ENCODE measurements around the gene EXT2. TPM values are rescaled to one million over a fixed set of nuclear protein-coding genes. Genes with fewer than 3 reads are reported as not detected.
A peak's percentile ranks its signal among the peaks of the same experiment; 100 is the strongest.

EXT2 gene
- 174 and 194 TPM in 2 replicates for total RNA-seq

- peaks cover 4% of the 10 kb centered on the region for H3K27me3 ChIP-seq (ENCODE audit: insufficient read depth, low read length)
- H3K27ac ChIP-seq (ENCODE audit: low read depth, low read length) = peak within 1 kb of the TSS; percentile 68
- peaks cover 23% of the 10 kb centered on the region for H4K20me1 ChIP-seq (ENCODE audit: insufficient read depth, low read length)
- peaks cover 15% of the 10 kb centered on the region for H3K4me1 ChIP-seq (ENCODE audit: insufficient read depth, low read length)
- H3K79me2 ChIP-seq (ENCODE audit: insufficient read depth, low read length) = peaks cover 42% of the 10 kb centered on the region
- TF ChIP-seq, protein P1, sequence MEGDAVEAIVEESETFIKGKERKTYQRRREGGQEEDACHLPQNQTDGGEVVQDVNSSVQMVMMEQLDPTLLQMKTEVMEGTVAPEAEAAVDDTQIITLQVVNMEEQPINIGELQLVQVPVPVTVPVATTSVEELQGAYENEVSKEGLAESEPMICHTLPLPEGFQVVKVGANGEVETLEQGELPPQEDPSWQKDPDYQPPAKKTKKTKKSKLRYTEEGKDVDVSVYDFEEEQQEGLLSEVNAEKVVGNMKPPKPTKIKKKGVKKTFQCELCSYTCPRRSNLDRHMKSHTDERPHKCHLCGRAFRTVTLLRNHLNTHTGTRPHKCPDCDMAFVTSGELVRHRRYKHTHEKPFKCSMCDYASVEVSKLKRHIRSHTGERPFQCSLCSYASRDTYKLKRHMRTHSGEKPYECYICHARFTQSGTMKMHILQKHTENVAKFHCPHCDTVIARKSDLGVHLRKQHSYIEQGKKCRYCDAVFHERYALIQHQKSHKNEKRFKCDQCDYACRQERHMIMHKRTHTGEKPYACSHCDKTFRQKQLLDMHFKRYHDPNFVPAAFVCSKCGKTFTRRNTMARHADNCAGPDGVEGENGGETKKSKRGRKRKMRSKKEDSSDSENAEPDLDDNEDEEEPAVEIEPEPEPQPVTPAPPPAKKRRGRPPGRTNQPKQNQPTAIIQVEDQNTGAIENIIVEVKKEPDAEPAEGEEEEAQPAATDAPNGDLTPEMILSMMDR (IDR thresholded peaks at IDR 0.05; ENCODE audit: extremely low read depth, low read depth, low read length) = peak; percentile 81
- peak within 1 kb of the TSS; percentile 92 for H3K4me3 ChIP-seq (ENCODE audit: insufficient read depth, low read length)
- H2AFZ ChIP-seq (ENCODE audit: low read length) = peak within 1 kb of the TSS; percentile 86
- peak within 1 kb of the TSS; percentile 93 for H3K4me2 ChIP-seq (ENCODE audit: insufficient read depth, low read length)
- no peaks in the 10 kb centered on the region for H3K36me3 ChIP-seq (ENCODE audit: insufficient read depth, low read length)
- no peaks in the 10 kb centered on the region for H3K9me3 ChIP-seq (ENCODE audit: low read depth, low read length)
- peak; percentile 97 for DNase-seq (ENCODE audit: insufficient read length, low spot score, missing footprints)
These were observed at the start of gene EXT2 for GRCh38 chr11:44095506-44096359. TSS of gene EXT2 (plus strand) at chr11:44095678. CDS start at chr11:44107713, 12,035 bp downstream.

DNA sequence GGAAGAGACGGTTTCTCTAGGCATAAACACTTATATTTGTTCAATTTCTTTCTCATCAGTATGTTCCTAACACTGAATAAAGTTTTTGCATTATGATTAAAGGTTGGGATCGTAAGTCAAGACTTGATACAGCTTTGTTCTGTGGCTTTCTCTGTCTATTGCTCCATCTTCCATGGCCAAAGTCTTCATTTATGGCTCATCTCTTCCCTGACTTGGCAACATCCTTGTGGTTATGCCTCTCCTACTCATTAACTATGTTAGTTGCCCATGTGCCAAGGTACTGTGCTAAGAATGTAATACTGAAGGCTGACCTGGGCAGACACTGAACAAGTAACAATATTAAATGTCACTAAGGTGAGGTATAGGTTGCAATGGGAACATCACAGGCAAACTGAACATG is 49.3 kb upstream of the EXT2 start:
- no peak for DNase-seq (ENCODE audit: insufficient read length, low spot score, missing footprints)
- H4K20me1 ChIP-seq (ENCODE audit: insufficient read depth, low read length) = no peaks in the 10 kb centered on the region
- no peak overlapping the region for H2AFZ ChIP-seq (ENCODE audit: low read length)
- H3K4me1 ChIP-seq (ENCODE audit: insufficient read depth, low read length) = no peaks in the 10 kb centered on the region
- H3K27me3 ChIP-seq (ENCODE audit: insufficient read depth, low read length) = peaks cover 20% of the 10 kb centered on the region
- H3K79me2 ChIP-seq (ENCODE audit: insufficient read depth, low read length) = no peaks in the 10 kb centered on the region
- H3K27ac ChIP-seq (ENCODE audit: low read depth, low read length) = no peak overlapping the region
- TF ChIP-seq, protein P1 (IDR thresholded peaks at IDR 0.05; ENCODE audit: extremely low read depth, low read depth, low read length) = no peak
- H3K9me3 ChIP-seq (ENCODE audit: low read depth, low read length) = peaks cover 1% of the 10 kb centered on the region
- no peaks in the 10 kb centered on the region for H3K36me3 ChIP-seq (ENCODE audit: insufficient read depth, low read length)
- H3K4me2 ChIP-seq (ENCODE audit: insufficient read depth, low read length) = no peak overlapping the region
- H3K4me3 ChIP-seq (ENCODE audit: insufficient read depth, low read length) = no peak overlapping the region

DNA sequence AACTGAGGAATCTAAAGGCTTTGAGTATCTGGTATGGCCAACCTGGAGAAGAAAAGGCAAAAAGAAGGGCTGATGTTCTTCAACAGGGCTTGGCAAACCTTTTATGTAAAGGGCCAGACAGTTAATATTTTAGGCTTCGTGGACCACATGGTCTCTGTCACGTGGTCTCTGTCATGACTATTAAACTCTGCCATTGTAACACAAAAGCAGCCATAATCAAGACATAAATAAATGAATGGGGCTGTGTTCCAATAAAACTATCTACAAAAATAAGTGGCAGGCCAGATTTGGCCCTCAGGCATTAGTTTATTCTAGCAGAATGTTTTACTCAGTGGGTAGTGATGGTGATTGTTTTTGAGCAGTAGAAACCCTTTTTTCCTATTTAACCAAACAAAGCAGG is 48.2 kb upstream of the EXT2 start:
- Histone ChIP-seq H3K4me1 (ENCODE audit: insufficient read depth, low read length) (no peaks in the 10 kb centered on the region), H3K27me3 (ENCODE audit: insufficient read depth, low read length) (peaks cover 21% of the 10 kb centered on the region), H2AFZ (ENCODE audit: low read length) (no peak overlapping the region), H3K27ac (ENCODE audit: low read depth, low read length) (no peak overlapping the region), H3K79me2 (ENCODE audit: insufficient read depth, low read length) (no peaks in the 10 kb centered on the region), H3K9me3 (ENCODE audit: low read depth, low read length) (no peaks in the 10 kb centered on the region), H3K4me3 (ENCODE audit: insufficient read depth, low read length) (no peak overlapping the region), H3K36me3 (ENCODE audit: insufficient read depth, low read length) (no peaks in the 10 kb centered on the region), H4K20me1 (ENCODE audit: insufficient read depth, low read length) (no peaks in the 10 kb centered on the region), H3K4me2 (ENCODE audit: insufficient read depth, low read length) (no peak overlapping the region)
- peak; percentile 21 for DNase-seq (ENCODE audit: insufficient read length, low spot score, missing footprints)
- TF ChIP-seq, protein P1 (IDR thresholded peaks at IDR 0.05; ENCODE audit: extremely low read depth, low read depth, low read length) = no peak

DNA sequence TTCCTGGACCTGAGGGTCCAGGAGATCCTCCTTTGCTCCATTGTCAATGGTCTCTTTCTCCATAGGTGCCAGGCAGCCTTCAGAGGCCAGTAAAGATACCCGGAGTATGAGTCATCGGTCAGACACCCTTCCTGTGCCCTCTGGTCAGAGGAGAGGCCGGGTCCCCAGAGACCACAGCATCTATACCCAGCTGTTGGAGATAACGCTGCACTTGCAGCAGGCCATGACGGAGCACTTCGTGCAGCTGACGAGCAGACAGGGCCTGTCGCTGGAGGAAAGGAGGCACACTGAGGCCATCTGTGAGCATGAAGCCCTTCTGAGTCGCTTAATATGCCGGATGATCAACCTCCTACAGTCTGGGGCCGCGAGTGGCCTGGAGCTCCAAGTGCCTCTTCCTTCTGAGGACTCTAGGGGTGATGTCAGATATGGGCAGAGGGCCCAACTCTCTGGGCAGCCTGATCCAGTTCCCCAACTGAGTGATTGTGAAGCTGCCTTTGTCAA is 47.5 kb upstream of the EXT2 start, which contains the start of gene ACCSL:
Gene ACCSL (plus strand): TSS at position 51 of the 501 bp plus-strand sequence. CDS start 56 bp downstream, at position 107.
- H2AFZ ChIP-seq (ENCODE audit: low read length) = no peak within 1 kb of the TSS
- no peaks in the 10 kb centered on the region for H4K20me1 ChIP-seq (ENCODE audit: insufficient read depth, low read length)
- peaks cover 20% of the 10 kb centered on the region for H3K27me3 ChIP-seq (ENCODE audit: insufficient read depth, low read length)
- H3K27ac ChIP-seq (ENCODE audit: low read depth, low read length) = no peak within 1 kb of the TSS
- TF ChIP-seq, protein P1 (IDR thresholded peaks at IDR 0.05; ENCODE audit: extremely low read depth, low read depth, low read length) = no peak
- H3K9me3 ChIP-seq (ENCODE audit: low read depth, low read length) = no peaks in the 10 kb centered on the region
- H3K4me3 ChIP-seq (ENCODE audit: insufficient read depth, low read length) = no peak within 1 kb of the TSS
- H3K36me3 ChIP-seq (ENCODE audit: insufficient read depth, low read length) = no peaks in the 10 kb centered on the region
- H3K4me2 ChIP-seq (ENCODE audit: insufficient read depth, low read length) = no peak within 1 kb of the TSS
- no peaks in the 10 kb centered on the region for H3K4me1 ChIP-seq (ENCODE audit: insufficient read depth, low read length)
- no peaks in the 10 kb centered on the region for H3K79me2 ChIP-seq (ENCODE audit: insufficient read depth, low read length)
- peak; percentile 52 for DNase-seq (ENCODE audit: insufficient read length, low spot score, missing footprints)
